ENCODE results near the gene ARL11. TPM values are rescaled to one million over a fixed set of nuclear protein-coding genes. Genes with fewer than 3 reads are reported as not detected.

The ARL11 gene
- total RNA-seq, 1 donor from 2014 or later, result 0.27 TPM

DNA sequence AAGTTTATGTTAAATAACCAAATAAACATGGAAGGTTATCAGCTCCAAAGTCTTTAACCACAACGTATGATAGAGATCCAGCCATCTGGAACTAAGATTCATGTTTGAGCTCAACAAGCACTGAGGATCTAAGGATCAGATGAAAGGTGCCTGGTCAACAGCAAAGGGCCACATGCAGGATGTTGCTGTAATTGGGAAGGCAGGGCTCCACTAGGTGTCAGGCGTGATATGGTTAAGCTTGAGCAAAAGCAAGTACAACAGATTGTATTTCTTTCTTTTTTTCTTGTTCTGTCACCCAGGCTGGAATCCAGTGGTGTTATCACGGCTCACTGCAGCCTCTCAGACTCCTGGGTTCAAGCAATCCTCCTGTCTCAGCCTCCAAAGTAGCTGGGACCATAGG, 50.9 kb downstream of the ARL11 start:
- no peak for DNase-seq (ENCODE audit: low spot score)
- intact Hi-C loops (cut with DNase I), result no loop called here

DNA sequence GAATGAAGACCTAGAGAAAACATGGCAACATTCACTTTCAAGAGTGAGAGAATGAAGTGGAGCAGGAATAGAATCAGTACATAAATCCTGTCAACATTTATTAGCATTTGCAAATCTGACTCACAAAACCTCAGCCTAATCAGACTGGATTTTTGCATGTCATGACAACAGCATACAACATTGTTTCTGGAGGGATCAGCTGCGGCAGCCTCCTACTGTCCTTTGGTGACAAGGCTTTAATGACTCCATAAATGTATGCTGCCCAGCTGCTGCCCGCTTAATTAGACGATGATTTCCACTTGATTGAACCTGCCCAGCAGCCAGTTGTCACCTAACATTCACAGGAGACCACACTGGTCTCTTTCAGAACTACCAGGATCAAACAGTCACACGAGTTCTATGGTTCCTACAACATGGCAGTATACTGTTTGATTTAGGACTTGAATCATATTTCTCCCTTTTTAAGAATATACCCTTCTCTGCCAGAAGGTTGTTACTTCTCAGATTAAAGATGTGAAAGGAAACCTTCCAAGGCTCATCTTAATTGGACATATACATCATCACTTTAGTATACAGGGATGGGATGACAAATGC, 53.6 kb downstream of the ARL11 start:
- no peak for DNase-seq (ENCODE audit: low spot score)
- intact Hi-C loops (cut with DNase I), result no loop called here

Other genes starting within 250 kb of the ARL11 start
- 9.8 TPM for gene CAB39L, start 184.4 kb upstream of the ARL11 start, total RNA-seq
- gene SETDB2, start 184.2 kb upstream of the ARL11 start, total RNA-seq, result 11.2 TPM
- gene PHF11, start 132.6 kb upstream of the ARL11 start, total RNA-seq, result 20.5 TPM
- 15.9 TPM for gene RCBTB1, start 42.9 kb upstream of the ARL11 start, total RNA-seq
- 6.7 TPM for gene EBPL, start 63.0 kb downstream of the ARL11 start, total RNA-seq
- gene KPNA3, start 164.2 kb downstream of the ARL11 start, total RNA-seq, result 46.7 TPM